K562 (cell line): ENCODE results near the gene NIM1K. TPM values are rescaled to one million over a fixed set of nuclear protein-coding genes. Genes with fewer than 3 reads are reported as not detected.

Experiments
- ATAC-seq: fragments of 200-7000 bp; cut with Tn5 transposase; 3 replicates; pipeline ENCODE4 v1.9.1; 2020; ENCODE audit warnings: moderate library complexity
- BruUV-seq: library from RNA; stranded (reverse); fragments of 400-500 nt; replicated peaks from 2 replicates; lab custom pipeline; 2021; lab: Mats Ljungman, UMichigan
- CTCF ChIA-PET: fragments of 300-600 bp; formaldehyde crosslinking; extraction: SDS; loops from one replicate; lab custom pipeline; 2021; ENCODE audit warnings: low intra/inter-chr PET ratio; lab: Yijun Ruan, JAX
- POLR2A ChIA-PET: fragments of 300-600, 350-650 bp; sonication (Branson Sonifier 250); formaldehyde crosslinking; extraction: SDS; loops from one replicate; lab custom pipeline; 2021; ENCODE audit warnings: antibody characterized with exemption, inconsistent platforms; lab: Yijun Ruan, JAX
- DNase-seq, 4 experiments: peaks; one replicate each; pipeline versions ENCODE4 v3.0.0 to v3.0.0-alpha.2; 2011 to 2018; ENCODE audit warnings: low spot score in 3 of 4, mixed read lengths in 3 of 4; ENCODE audit errors: extremely low read depth in 1 of 4
- FAIRE-seq: peaks from 2 replicates; lab custom pipeline; 2011; peaks lifted over from hg19 to GRCh38; lab: Jason Lieb, UNC
- H2AFZ ChIP-seq: 2 replicates; pipeline ENCODE4 v1.6.0; 2011; ENCODE audit warnings: low read depth, low read length, control low read depth, inconsistent platforms
- H3K27ac ChIP-seq: fragments of 200-600 bp; 3 replicates; pipeline ENCODE4 v1.8.0; 2011; ENCODE audit warnings: low read depth, mild to moderate bottlenecking, control low read depth, inconsistent platforms, low read length, moderate library complexity, mixed read lengths; ENCODE audit errors: extremely low read depth
- H3K27me3 ChIP-seq, 2 experiments: fragments of 300-600 bp in 1 of 2; 2 replicates in 1 of 2; 3 replicates in 1 of 2; pipeline versions ENCODE4 v1.6.0 to v1.8.0; 2011; ENCODE audit warnings: inconsistent platforms in 2 of 2, low read length in 2 of 2, mild to moderate bottlenecking in 1 of 2, mixed read lengths in 1 of 2, moderate library complexity in 1 of 2; ENCODE audit not compliant: control insufficient read depth in 2 of 2, insufficient read depth in 2 of 2
- H3K36me3 ChIP-seq: fragments of 300-600 bp; 3 replicates; pipeline ENCODE4 v1.8.0; 2011; ENCODE audit warnings: mild to moderate bottlenecking, low read length, inconsistent platforms; ENCODE audit not compliant: control insufficient read depth, insufficient read depth
- H3K4me1 ChIP-seq, 2 experiments: fragments of 200-600 bp in 1 of 2; replicated peaks in 1 of 2; 2 replicates in 1 of 2; 3 replicates in 1 of 2; pipeline versions ENCODE4 v1.5.1 to v1.8.0; 2011; ENCODE audit warnings: inconsistent platforms in 2 of 2, low read length in 2 of 2, mild to moderate bottlenecking in 1 of 2, mixed read lengths in 1 of 2, moderate library complexity in 1 of 2; ENCODE audit not compliant: control insufficient read depth in 2 of 2, insufficient read depth in 2 of 2
- H3K4me2 ChIP-seq: 2 replicates; pipeline ENCODE4 v1.6.1; 2011; ENCODE audit warnings: low read length, control low read depth, inconsistent platforms, mixed read lengths; ENCODE audit not compliant: insufficient read depth
- H3K4me3 ChIP-seq: fragments of 200-600 bp; sonication (generic), shearing (Covaris generic); 2 replicates; pipeline ENCODE4 v1.5.1; 2016; ENCODE audit warnings: control low read depth, inconsistent platforms
- H3K79me2 ChIP-seq: fragments of 200-600 bp; 3 replicates; pipeline ENCODE4 v1.8.0; 2011; ENCODE audit warnings: low read length, inconsistent platforms; ENCODE audit not compliant: control insufficient read depth, insufficient read depth
- H3K9ac ChIP-seq, 2 experiments: 2 replicates each; pipeline versions ENCODE4 v1.6.0 to v1.6.1; 2011; ENCODE audit warnings: low read depth in 2 of 2, low read length in 2 of 2, control low read depth in 1 of 2, inconsistent platforms in 1 of 2, mild to moderate bottlenecking in 1 of 2, mixed read lengths in 1 of 2; ENCODE audit not compliant: insufficient read depth in 1 of 2
- H3K9me1 ChIP-seq: one replicate; pipeline ENCODE4 v1.6.0; 2011; ENCODE audit warnings: inconsistent platforms, mild to moderate bottlenecking, low read length, moderate library complexity; ENCODE audit not compliant: control insufficient read depth, insufficient read depth
- H3K9me3 ChIP-seq: replicated peaks from 2 replicates; pipeline ENCODE4 v1.5.1; 2011; ENCODE audit warnings: low read depth, low read length, inconsistent platforms; ENCODE audit not compliant: control insufficient read depth, insufficient read depth
- H4K20me1 ChIP-seq: replicated peaks from 2 replicates; pipeline ENCODE4 v1.6.1; 2011; ENCODE audit warnings: low read length, inconsistent platforms, mixed read lengths; ENCODE audit not compliant: control insufficient read depth, insufficient read depth
- BRF1 ChIP-seq: IDR thresholded peaks from 3 replicates; pipeline ENCODE4 v1.6.1; 2011; ENCODE audit warnings: borderline replicate concordance, mild to moderate bottlenecking; ENCODE audit not compliant: insufficient read length; ENCODE audit errors: extremely low read depth
- DEAF1 ChIP-seq: fragments of 450-650 bp; formaldehyde crosslinking; IDR thresholded peaks from 2 replicates; pipeline ENCODE4 v1.4.0; 2020; ENCODE audit warnings: mild to moderate bottlenecking, moderate library complexity
- EGR1 ChIP-seq: fragments of 450-650 bp; conservative IDR thresholded peaks from 2 replicates; pipeline ENCODE4 v1.6.1; 2017; ENCODE audit warnings: mild to moderate bottlenecking
- GTF2A2 ChIP-seq: IDR thresholded peaks from 2 replicates; pipeline ENCODE4 v1.6.1; 2016; ENCODE audit warnings: mild to moderate bottlenecking, missing genetic modification characterization, missing compliant biosample characterization
- HDAC8 ChIP-seq: fragments of 450-650 bp; IDR thresholded peaks from 2 replicates; pipeline ENCODE4 v1.6.1; 2016; ENCODE audit warnings: mild to moderate bottlenecking, missing genetic modification characterization, moderate library complexity, missing compliant biosample characterization
- HLTF ChIP-seq: fragments of 450-650 bp; IDR thresholded peaks from 2 replicates; pipeline ENCODE4 v1.6.1; 2016
- MXI1 ChIP-seq: IDR thresholded peaks from 2 replicates; pipeline ENCODE4 v1.6.1; 2011; ENCODE audit warnings: low read depth, mild to moderate bottlenecking, improper control_type of control experiment, low read length
- NRF1 ChIP-seq, 2 experiments: fragments of 450-650 bp; IDR thresholded peaks in 1 of 2; conservative IDR thresholded peaks in 1 of 2; 2 replicates each; pipeline ENCODE4 v1.6.1; 2014; ENCODE audit warnings: mild to moderate bottlenecking in 2 of 2
- OTX1 ChIP-seq: fragments of 450-650 bp; formaldehyde crosslinking; IDR thresholded peaks from 2 replicates; pipeline ENCODE4 v1.4.0; 2022; ENCODE audit warnings: mild to moderate bottlenecking
- PCBP1 ChIP-seq: fragments of 200-400 bp; formaldehyde crosslinking; IDR thresholded peaks from 2 replicates; pipeline ENCODE4 v1.6.1; 2018; ENCODE audit warnings: mild to moderate bottlenecking, low read depth, low read length; ENCODE audit not compliant: poor library complexity, severe bottlenecking
- RUNX1 ChIP-seq: sonication (generic); IDR thresholded peaks from 2 replicates; pipeline ENCODE4 v1.6.1; 2016; ENCODE audit warnings: antibody characterized with exemption, low read depth
- XRCC3 ChIP-seq: fragments of 450-650 bp; IDR thresholded peaks from 2 replicates; pipeline ENCODE4 v1.6.1; 2017; ENCODE audit warnings: mild to moderate bottlenecking, moderate library complexity
- ZFP36 ChIP-seq: fragments of 150-350 bp; IDR thresholded peaks from 2 replicates; pipeline ENCODE4 v1.6.1; 2018; ENCODE audit warnings: low read length, low read depth; ENCODE audit not compliant: partially characterized antibody
- ZFX ChIP-seq: sonication (generic); formaldehyde crosslinking; IDR thresholded peaks from 2 replicates; pipeline ENCODE4 v1.8.0; 2022; ENCODE audit warnings: mild to moderate bottlenecking, missing genetic modification reagents, moderate library complexity
- ZKSCAN8 ChIP-seq: fragments of 200-800 bp; sonication (Bioruptor generic); IDR thresholded peaks from 2 replicates; pipeline ENCODE4 v1.6.1; 2016; ENCODE audit warnings: missing genetic modification characterization, missing compliant biosample characterization
- ZNF140 ChIP-seq: fragments of 250-450 bp; sonication (Bioruptor Pico); IDR thresholded peaks from 2 replicates; pipeline ENCODE4 v1.8.0; 2021; ENCODE audit warnings: moderate library complexity, mild to moderate bottlenecking, inconsistent platforms
- ZNF143 ChIP-seq: sonication (generic); formaldehyde crosslinking; IDR thresholded peaks from 2 replicates; pipeline ENCODE4 v1.9.0; 2022; ENCODE audit warnings: mild to moderate bottlenecking, missing genetic modification reagents
- ZNF280B ChIP-seq: fragments of 250-450 bp; sonication (Bioruptor Pico); IDR thresholded peaks from 2 replicates; pipeline ENCODE4 v1.5.1; 2021; ENCODE audit warnings: mild to moderate bottlenecking
- ZNF699 ChIP-seq: fragments of 250-450 bp; sonication (Bioruptor Pico); IDR thresholded peaks from 2 replicates; pipeline ENCODE4 v1.8.0; 2021; ENCODE audit warnings: mild to moderate bottlenecking, moderate library complexity; ENCODE audit not compliant: insufficient replicate concordance
- WGBS: fragments of 100-300 bp; shearing (Covaris generic); methylation state at CpG from one replicate; pipeline ENCODE4 v1.1.6; 2016; ENCODE audit warnings: low coverage, mixed read lengths; ENCODE audit not compliant: insufficient coverage; ENCODE audit errors: missing lambda C conversion rate; 5-methylcytosine and 5-hydroxymethylcytosine counted together
- in situ Hi-C: fragments of 300-500 bp; cut with MboI; formaldehyde crosslinking; loops from 4 replicates; pipeline ENCODE4 v1.15.0; 2018; ENCODE audit warnings: inconsistent platforms, mixed read lengths
- intact Hi-C: fragments of 100-400 bp; cut with micrococcal nuclease; formaldehyde crosslinking; loops from 2 replicates; pipeline ENCODE4 v1.14.2; 2022
- polyA plus RNA-seq, 8 experiments: library from polyadenylated mRNA; depleted of rRNA in 4 of 8; stranded (reverse) in 5 of 8; unstranded in 3 of 8; fragments of >200 nt; fragmentation: Nextera tagmentation in 2 of 8; fragmentation: Illumina TruSeq in 1 of 8; extraction: Ambion mirVana in 2 of 8; extraction: Trizol in 1 of 8; gene quantifications; 2 replicates each; pipeline versions ENCODE4 v1.2.1 to v1.2.3, GENCODE V29; 2011 to 2014; ENCODE audit warnings: inconsistent platforms in 1 of 8, missing spikeins in 1 of 8
- total RNA-seq, 7 experiments: library from RNA; depleted of rRNA in 6 of 7; stranded (reverse); fragments of >200 nt in 6 of 7; fragmentation: Illumina TruSeq in 2 of 7; extraction: Trizol in 2 of 7; gene quantifications; 2 replicates each; pipeline versions ENCODE4 v1.2.1 to v1.2.3, GENCODE V29; 2011 to 2021; ENCODE audit warnings: low replicate concordance in 1 of 7
- TF ChIP-seq, protein P1 (sequence below): fragments of 250-450 bp; sonication (Bioruptor Pico); IDR thresholded peaks from 2 replicates; pipeline ENCODE4 v1.9.0; 2021; ENCODE audit warnings: mild to moderate bottlenecking

Gene NIM1K
- total and polyA plus RNA-seq, 9 of the 15 experiments (the other 6 are each of a cell fraction or from before 2014, with no cell fraction given): 0.03 to 0.34 (median 0.08) TPM; not detected in 3

- ChIA-PET POLR2A (interaction anchor here (2.2 to 2.4 kb wide), 2 partner anchors 10 to 24 kb away, joined by 7 to 10 read pairs; partner anchors contain the start of gene ZNF131), CTCF (no interaction called here)
- WGBS: 96% methylated on average over 3 of the region's 3 CpGs
- no peak overlapping the region for H2AFZ ChIP-seq
- BruUV-seq: no TSS peak
- H3K9me1 ChIP-seq: no peaks in the 10 kb centered on the region
- H3K36me3 ChIP-seq: peaks cover 74% of the 10 kb centered on the region
- no peak overlapping the region for H3K27ac ChIP-seq
- FAIRE-seq (no peak), ATAC-seq (no peak), DNase-seq (no peak)
- TF ChIP-seq NRF1 (conservative IDR thresholded peaks at IDR 0.05 in 1 of 2, IDR thresholded peaks at IDR 0.05 in 1 of 2) (no peak), ZNF280B (no peak), BRF1 (no peak), ZNF143 (CRISPR knock-in tag) (no peak), ZNF699 (CRISPR knock-in tag) (no peak), XRCC3 (no peak), HDAC8 (tag) (no peak), DEAF1 (CRISPR knock-in tag) (no peak), ZFX (no peak), HLTF (no peak), EGR1 (no peak), ZKSCAN8 (CRISPR knock-in tag) (no peak), MXI1 (no peak), ZNF140 (CRISPR knock-in tag) (no peak), ZFP36 (no peak), GTF2A2 (no peak), OTX1 (CRISPR knock-in tag) (no peak), PCBP1 (no peak), RUNX1 (no peak)
- TF ChIP-seq, protein P1, sequence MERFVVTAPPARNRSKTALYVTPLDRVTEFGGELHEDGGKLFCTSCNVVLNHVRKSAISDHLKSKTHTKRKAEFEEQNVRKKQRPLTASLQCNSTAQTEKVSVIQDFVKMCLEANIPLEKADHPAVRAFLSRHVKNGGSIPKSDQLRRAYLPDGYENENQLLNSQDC (CRISPR knock-in tag): no peak
- no peaks in the 10 kb centered on the region for H4K20me1 ChIP-seq
- peaks cover 33% of the 10 kb centered on the region for H3K79me2 ChIP-seq
- H3K4me1 ChIP-seq: no peaks in the 10 kb centered on the region
- intact Hi-C loops (no loop called here), in situ Hi-C loops (no loop called here)
- H3K4me3 ChIP-seq: no peak overlapping the region
- H3K27me3 ChIP-seq: no peaks in the 10 kb centered on the region
- H3K9ac ChIP-seq: no peak overlapping the region
- H3K9me3 ChIP-seq: no peaks in the 10 kb centered on the region
- H3K4me2 ChIP-seq: no peak overlapping the region
Observed at GRCh38 chr5:43145071-43145470, 47.0 kb upstream of the NIM1K start.
